Measurements from ENCODE around the gene ZNF566. TPM values are rescaled to one million over a fixed set of nuclear protein-coding genes. Genes with fewer than 3 reads are reported as not detected.
A peak's percentile ranks its signal among the peaks of the same experiment; 100 is the strongest.
"Not testable (repeated sequence)": the region's sequence is repeated elsewhere in the genome, so short reads cannot be mapped to it uniquely, and the experiment has no call there.

The ZNF566 gene
- total RNA-seq, 6 experiments from 2014 or later = 5.2 to 6.7 (median 6.0) TPM

- no peak for DNase-seq
- Mint-ChIP-seq H3K27me3 (ENCODE audit: insufficient read depth) (no peaks in the 10 kb centered on the region), H3K27ac (no peak overlapping the region), H3K4me1 (ENCODE audit: low read depth) (no peaks in the 10 kb centered on the region), H3K9me3 (peaks cover 52% of the 10 kb centered on the region), H3K36me3 (ENCODE audit: low read depth) (peaks cover 19% of the 10 kb centered on the region), H3K4me3 (no peak overlapping the region)
- no peak for TF ChIP-seq CTCF (IDR thresholded peaks at IDR 0.05)
These were observed 7.6 kb upstream of the ZNF566 start for GRCh38 chr19:36497001-36497400.

- DNase-seq = peak; percentile 31
- not testable (repeated sequence) for H3K27ac Mint-ChIP-seq; H3K4me3 Mint-ChIP-seq; H3K27me3 Mint-ChIP-seq (ENCODE audit: insufficient read depth)
- Mint-ChIP-seq H3K4me1 (ENCODE audit: low read depth) (peaks cover 17% of the 10 kb centered on the region), H3K36me3 (ENCODE audit: low read depth) (peaks cover 18% of the 10 kb centered on the region), H3K9me3 (peaks cover 32% of the 10 kb centered on the region)
- peak; percentile 74 for TF ChIP-seq CTCF (IDR thresholded peaks at IDR 0.05)
These were observed 3.5 kb upstream of the ZNF566 start for GRCh38 chr19:36492689-36493453.

GRCh38 chr19:36490846-36491245 is 1.5 kb upstream of the ZNF566 start:
- H3K4me3 Mint-ChIP-seq; DNase-seq; H3K27me3 Mint-ChIP-seq (ENCODE audit: insufficient read depth); H3K27ac Mint-ChIP-seq: not testable (repeated sequence)
- H3K4me1 Mint-ChIP-seq (ENCODE audit: low read depth) = peaks cover 17% of the 10 kb centered on the region
- H3K9me3 Mint-ChIP-seq = peaks cover 17% of the 10 kb centered on the region
- peaks cover 25% of the 10 kb centered on the region for H3K36me3 Mint-ChIP-seq (ENCODE audit: low read depth)

- H3K4me1 Mint-ChIP-seq (ENCODE audit: low read depth) = peaks cover 17% of the 10 kb centered on the region
- H3K36me3 Mint-ChIP-seq (ENCODE audit: low read depth) = peaks cover 29% of the 10 kb centered on the region
- H3K27me3 Mint-ChIP-seq (ENCODE audit: insufficient read depth) = peaks cover 9% of the 10 kb centered on the region
- peak overlapping the region; percentile 100 for H3K27ac Mint-ChIP-seq
- H3K9me3 Mint-ChIP-seq = peaks cover 16% of the 10 kb centered on the region
- DNase-seq = peak; percentile 91
- peak overlapping the region; percentile 99 for H3K4me3 Mint-ChIP-seq
- no peak for TF ChIP-seq CTCF (IDR thresholded peaks at IDR 0.05)
These were observed 607 bp upstream of the ZNF566 start for GRCh38 chr19:36489920-36490415.

GRCh38 chr19:36488846-36489117 is 579 bp downstream of the ZNF566 start:
- peaks cover 37% of the 10 kb centered on the region for H3K36me3 Mint-ChIP-seq (ENCODE audit: low read depth)
- peak overlapping the region; percentile 99 for H3K4me3 Mint-ChIP-seq
- peak overlapping the region; percentile 100 for H3K27ac Mint-ChIP-seq
- peak; percentile 10; the same call in 1 of the 2 replicates for TF ChIP-seq CTCF (IDR thresholded peaks at IDR 0.05)
- peaks cover 12% of the 10 kb centered on the region for H3K9me3 Mint-ChIP-seq
- peaks cover 9% of the 10 kb centered on the region for H3K27me3 Mint-ChIP-seq (ENCODE audit: insufficient read depth)
- H3K4me1 Mint-ChIP-seq (ENCODE audit: low read depth) = peaks cover 17% of the 10 kb centered on the region
- DNase-seq = no peak

- Mint-ChIP-seq H3K36me3 (ENCODE audit: low read depth) (peaks cover 41% of the 10 kb centered on the region), H3K27ac (peak overlapping the region; percentile 100), H3K4me3 (peak overlapping the region; percentile 99), H3K27me3 (ENCODE audit: insufficient read depth) (peaks cover 9% of the 10 kb centered on the region), H3K9me3 (peaks cover 17% of the 10 kb centered on the region), H3K4me1 (ENCODE audit: low read depth) (peaks cover 17% of the 10 kb centered on the region)
- no peak for TF ChIP-seq CTCF (IDR thresholded peaks at IDR 0.05)
- DNase-seq = peak; percentile 57
These were observed 1.1 kb downstream of the ZNF566 start for GRCh38 chr19:36488118-36488845.
